ENCODE data around the gene PTPRM. TPM values are rescaled to one million over a fixed set of nuclear protein-coding genes. Genes with fewer than 3 reads are reported as not detected.

PTPRM gene
- polyA plus RNA-seq, 3 donors, result 89.6 to 94.8 (median 92.6) TPM

DNA sequence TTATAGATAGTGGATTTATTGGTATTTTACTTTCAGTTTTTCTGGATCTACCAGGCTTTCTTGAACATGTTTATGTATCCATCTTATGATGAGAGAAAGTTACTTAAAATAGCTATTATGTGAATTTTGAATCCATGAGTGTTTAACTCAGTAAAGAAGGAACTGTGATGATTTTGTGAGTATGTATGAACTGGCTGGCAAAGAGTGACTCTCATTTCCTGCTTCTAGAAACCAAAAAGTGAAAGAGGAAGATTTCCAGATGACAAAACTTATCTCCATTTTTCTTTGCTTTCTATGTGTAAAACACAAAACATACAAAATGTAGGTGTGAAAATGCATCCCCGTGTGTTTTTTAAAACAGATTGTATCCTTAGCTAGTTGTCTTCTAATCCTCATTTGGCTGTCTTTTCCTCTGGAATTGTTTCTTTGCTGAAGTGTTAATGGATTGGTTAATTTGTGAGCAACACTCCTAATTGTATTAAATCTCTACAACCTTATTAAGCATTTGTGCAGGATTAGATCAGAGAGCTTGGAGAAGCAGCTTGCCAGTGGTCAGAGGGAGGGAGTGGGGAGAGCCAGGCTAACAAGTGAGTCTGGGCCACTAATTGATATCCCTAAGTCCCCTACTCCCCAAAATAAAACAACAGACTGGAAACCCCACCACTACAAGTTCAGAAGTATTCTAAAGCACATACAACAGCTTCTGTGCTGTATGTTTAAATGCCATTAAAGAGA, 23.9 kb downstream of the PTPRM start:
- no peak for DNase-seq (ENCODE audit: extremely low read depth in 1 of 11, low read depth in 9 of 11, low spot score in 4 of 11)

DNA sequence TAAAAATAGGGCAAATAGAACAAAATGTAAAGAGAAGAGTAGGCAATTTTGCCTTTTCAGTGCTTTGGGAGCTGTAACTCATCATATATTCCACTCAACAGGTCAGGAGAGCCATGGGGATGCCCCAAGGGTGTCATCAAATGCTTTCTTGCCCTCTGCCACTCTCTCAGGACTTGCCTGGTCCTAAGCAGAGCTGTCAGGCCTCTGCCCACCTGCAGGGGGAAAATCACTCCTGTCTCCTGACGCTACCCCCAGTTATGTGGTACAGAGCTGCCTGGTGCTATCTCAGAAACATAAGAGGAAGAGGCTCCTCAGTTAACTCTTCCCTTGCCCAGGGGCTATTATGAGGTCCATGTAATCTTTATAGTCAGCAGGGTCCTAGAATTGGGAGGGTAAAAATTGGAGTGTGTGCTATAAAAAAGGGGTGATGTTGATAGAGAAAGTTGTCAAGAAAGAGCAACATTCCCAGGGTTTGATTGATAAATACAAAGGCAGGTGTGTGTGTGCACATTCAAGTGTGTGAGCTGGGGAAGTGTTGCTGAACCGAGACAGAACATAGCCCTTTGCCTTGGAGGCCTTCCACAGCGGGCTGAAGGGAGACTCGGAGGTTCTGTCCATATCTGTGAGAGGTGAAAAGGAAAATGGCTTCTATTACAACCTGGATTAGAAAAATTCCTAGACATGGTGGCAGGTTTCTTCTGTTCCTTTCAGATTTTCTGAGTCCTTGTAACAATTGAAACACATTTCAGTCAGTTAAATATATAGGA, 25.4 kb downstream of the PTPRM start:
- DNase-seq (ENCODE audit: extremely low read depth in 1 of 11, low read depth in 9 of 11, low spot score in 4 of 11), result no peak

DNA sequence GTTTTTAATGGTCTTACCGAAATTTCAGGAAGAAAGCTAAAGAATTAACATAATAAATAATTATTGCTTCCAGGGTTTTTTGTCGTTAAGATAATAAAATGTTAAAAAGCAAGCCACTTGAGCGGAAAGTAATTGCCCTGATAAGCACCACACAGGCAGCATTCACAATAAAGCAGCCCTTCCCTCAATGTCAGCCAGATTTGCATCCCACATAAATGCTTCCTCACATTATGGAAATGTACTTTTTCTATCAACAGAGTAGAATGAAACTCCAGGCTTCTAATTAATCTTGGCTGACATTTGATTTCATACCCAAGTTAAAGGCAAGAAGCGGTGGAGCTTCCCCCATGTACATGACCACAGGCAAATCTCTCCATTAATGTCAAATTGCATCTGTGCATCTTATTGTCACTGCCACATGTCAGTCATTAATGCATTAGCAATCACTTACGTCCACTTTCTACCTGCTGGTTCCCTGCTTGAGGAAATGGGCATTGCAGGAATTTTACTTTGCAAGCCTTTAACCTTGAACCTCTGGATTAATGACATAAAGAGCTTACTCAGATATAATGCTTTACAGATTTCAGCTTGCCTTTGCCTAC, 26.2 kb downstream of the PTPRM start:
- no peak for DNase-seq (ENCODE audit: extremely low read depth in 1 of 11, low read depth in 9 of 11, low spot score in 4 of 11)

DNA sequence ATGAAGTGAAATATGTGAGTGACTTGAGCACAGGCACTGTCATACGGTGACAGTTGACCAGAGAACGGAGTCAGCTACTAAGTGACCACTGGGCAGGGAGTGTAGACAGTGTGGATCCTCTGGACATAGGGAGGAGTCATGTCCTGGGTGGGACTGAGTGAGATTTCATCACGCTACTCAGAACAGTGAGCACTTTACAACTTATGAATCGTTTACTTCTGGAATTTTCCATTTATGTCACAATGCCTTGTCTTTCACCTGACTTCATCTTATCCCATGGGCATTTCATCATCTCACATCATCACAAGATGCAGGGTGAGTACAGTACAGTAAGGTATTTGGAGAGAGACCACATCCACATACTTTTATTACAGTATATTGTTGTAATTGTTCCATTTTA, 29.0 kb downstream of the PTPRM start:
- DNase-seq (ENCODE audit: extremely low read depth in 1 of 11, low read depth in 9 of 11, low spot score in 4 of 11), result no peak

DNA sequence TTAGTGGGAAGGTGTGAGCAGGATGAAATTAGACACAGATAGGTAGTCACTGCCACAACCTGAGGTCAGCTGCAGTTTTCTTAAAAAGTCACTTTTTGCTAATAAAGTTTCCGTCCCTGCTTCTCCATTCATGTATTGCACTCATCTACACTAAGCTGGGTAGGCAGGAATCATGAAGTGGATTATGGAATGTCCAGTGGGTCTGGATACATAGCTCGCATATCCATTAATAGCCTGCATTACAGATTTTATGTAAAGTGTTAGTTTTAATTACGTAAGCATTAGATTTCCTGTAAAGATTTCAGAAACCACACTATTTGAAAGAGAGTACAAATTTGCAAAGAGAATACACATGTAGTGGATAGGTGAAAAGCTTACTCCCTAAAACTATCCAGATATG, 30.4 kb downstream of the PTPRM start:
- DNase-seq (ENCODE audit: extremely low read depth in 1 of 11, low read depth in 9 of 11, low spot score in 4 of 11), result no peak

DNA sequence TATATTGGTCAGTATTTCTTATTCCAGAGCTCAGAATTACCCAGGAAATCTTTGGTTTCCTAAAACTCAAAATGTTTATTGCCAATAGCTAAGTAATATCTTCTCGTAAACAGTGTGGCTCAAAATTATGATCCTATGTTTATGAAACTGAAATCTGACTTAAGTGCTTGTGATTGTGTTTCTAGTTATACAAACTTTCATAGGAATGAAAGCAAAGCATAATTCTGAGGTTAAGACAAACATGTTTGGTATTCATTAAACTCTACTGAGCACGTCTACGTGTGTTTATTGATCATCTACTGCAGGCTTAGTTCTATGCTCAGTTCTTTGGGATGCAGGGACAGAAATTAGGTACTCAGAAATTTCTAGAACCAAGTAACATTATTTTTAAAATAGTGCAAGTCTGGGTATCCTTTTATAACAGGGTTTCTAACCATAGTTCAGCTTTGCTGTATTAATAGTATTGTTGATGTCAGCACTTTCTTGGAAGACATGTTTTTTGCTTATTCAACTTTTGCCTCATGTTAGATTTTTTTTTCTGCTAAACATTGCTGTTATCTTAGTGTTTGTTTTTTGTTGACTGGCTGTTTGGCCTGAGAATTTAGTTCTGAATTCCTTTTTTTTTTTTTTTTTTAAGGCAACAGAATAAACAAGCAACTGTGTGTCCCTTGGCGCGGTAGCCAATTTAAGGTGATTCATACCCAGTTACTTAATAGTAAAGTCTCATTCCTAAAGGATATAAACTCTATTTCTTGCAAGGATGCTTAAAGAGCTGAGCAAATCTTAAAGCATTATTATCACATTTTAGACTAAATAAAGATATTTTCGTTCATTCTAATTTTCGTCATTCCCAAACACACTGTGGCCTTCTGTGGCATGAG, 31.3 kb downstream of the PTPRM start:
- DNase-seq (ENCODE audit: extremely low read depth in 1 of 11, low read depth in 9 of 11, low spot score in 4 of 11), result no peak

DNA sequence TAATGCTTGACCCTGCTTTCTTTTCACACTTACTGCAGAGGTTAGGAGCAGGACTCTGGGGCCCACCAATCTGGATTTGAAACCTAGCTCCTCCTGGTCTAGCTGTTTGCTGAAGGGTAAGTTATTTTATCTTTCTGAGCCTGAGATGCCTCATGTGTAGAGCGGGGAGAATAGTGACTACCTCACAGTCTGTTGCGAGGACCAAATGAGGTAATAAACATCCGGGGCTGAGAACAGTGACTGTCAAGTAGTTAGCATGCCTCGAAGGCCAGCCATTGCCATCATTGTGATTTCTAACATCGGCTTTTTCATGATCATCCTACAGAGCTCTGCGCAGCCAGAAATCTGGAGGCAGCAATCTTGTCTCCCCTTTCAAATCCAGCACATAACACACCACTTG, 32.9 kb downstream of the PTPRM start:
- DNase-seq (ENCODE audit: extremely low read depth in 1 of 11, low read depth in 9 of 11, low spot score in 4 of 11), result no peak

DNA sequence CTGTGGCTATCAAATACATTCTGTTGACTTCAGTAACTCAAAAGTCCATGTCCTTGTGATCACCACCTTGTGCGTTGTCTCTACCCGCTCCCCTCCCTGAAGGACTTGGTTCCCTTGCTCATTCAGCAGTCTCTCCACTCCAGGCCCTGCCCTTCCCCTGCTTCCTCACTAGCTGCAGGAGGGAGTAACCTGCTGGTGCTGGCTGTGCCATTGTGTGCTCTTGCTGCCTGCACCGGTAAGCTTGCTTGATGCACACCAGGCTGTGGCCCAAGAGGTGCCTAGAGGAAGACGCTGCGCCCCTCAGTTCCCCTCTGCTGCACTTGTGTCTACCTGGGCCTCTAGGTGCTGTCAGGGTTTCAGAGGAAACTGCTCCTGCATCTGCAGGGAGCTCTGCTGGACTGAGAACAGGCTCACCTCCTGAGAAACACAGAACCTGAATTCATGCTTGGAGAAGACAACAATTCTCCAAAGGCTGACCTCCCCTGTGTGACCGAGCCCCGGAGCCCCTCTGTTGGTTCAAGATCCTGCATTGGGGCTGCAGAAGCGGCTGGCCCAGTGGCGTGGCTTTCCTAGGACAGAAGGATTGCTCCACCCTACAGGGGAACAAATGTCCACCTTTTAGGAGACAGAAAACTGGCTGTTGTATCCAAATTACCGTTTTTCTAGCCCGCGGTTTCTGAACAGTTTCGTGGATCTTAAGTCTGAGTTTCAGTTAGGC, 33.6 kb downstream of the PTPRM start:
- no peak for DNase-seq (ENCODE audit: extremely low read depth in 1 of 11, low read depth in 9 of 11, low spot score in 4 of 11)

DNA sequence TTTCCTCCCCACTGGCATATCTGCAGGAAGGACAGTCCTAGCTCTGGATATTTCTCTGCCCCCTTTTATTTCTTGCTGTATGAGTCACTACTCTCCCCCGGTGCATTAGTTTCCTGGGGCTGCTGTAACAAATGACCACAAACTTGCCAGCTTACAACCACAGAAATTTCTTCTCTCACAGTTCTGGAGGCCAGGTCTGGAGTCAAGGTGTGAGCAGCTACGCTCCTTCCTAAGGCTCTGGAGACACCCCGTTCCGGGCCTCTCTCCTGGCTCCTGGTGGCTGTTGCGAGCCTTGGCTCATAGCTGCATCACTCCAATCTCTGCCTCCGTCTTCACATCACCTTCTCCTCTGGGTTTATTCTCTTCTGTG, 34.1 kb downstream of the PTPRM start:
- no peak for DNase-seq (ENCODE audit: extremely low read depth in 1 of 11, low read depth in 9 of 11, low spot score in 4 of 11)

DNA sequence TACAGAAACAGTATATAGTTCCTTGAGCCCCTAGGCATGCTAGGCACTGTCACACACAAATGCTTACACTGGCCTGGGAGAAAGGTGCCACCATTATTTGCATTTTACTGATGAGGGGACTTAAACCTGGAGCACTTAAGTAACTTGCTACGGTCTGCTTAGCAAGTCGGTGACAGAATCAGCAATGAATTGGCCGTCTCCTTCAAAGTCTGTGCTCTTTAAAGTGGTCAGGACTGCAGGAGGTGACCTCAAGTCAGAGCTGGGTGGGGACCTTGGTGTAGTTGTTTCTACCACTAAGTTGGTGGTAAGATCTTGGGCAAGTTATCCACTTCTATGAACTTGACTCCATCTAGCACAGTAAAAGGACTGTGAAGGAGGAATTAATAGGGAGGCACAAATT, 34.8 kb downstream of the PTPRM start:
- no peak for DNase-seq (ENCODE audit: extremely low read depth in 1 of 11, low read depth in 9 of 11, low spot score in 4 of 11)

DNA sequence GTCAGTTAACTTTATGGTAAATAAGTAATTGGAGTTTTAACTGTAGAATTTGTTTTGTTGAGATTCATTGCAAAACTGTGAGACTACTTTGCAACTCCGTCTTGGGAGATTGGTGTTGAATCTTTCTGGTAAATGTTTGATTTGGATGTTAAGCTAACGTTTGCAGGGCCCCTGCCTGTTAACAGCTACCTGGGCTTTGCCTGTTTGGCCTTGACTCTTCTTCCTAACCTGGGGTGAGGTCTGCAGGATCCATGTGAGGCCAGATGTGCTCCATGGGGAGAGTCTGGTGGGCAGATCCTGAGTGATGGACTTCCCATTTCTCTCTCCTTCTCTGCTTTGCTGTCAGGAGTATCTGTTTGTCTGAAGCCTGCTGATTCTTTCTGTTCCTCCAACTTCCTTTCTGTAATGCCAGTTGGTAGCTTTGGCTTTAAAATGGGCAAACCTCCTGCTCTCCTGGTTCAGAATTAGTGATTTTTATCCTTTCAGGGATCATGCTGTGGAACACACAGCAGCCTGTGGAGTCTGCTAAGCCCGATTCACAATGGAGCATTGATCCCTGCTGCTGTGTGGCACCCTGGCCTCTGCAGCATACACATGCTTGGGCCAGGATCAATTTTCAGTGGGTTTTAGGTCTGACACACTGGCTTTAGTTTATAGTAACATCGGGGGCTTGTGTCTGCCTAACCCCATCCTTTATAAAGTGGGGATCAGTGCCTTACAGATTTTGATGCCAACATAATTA, 36.3 kb downstream of the PTPRM start:
- DNase-seq (ENCODE audit: extremely low read depth in 1 of 11, low read depth in 9 of 11, low spot score in 4 of 11), result no peak

DNA sequence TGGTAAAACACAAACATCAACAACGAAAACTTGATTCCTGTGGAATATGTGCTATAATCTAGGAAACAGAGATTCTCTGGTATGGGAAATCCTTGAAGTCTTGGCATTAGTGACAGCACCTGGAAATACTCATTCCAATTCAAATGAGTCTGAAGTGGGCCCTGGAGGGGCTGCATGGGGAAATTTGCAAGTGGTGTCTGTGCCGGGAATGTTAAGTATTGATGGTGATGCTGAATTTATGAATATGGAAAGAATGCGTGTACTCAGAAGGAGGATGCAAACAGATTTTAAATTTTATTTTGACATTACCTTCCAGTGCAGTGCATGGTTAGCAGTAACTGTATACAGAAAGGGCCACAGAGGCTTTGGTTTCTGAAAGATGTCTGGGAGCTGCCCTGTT, 37.2 kb downstream of the PTPRM start:
- DNase-seq (ENCODE audit: extremely low read depth in 1 of 11, low read depth in 9 of 11, low spot score in 4 of 11), result no peak

DNA sequence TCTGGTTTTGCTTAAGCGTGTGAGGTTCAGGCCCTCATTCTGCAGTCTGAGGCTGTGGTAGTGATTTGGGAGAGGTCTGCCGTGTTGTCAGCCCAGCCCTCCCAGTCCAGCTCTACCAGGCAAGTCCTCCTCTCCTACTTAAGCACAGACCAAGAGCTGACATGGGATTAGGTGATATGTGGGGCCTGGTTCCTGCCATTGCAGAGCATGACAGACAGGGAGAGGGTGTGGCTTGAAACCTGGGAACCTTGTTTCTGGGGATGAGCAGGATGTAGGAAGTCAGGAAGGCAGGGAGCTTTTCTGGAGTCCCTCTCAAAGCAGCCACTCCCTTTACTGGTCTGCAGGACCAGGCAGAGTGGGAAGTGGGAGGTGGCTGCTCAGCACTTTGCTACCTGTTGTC, 38.6 kb downstream of the PTPRM start:
- DNase-seq (ENCODE audit: extremely low read depth in 1 of 11, low read depth in 9 of 11, low spot score in 4 of 11), result no peak

DNA sequence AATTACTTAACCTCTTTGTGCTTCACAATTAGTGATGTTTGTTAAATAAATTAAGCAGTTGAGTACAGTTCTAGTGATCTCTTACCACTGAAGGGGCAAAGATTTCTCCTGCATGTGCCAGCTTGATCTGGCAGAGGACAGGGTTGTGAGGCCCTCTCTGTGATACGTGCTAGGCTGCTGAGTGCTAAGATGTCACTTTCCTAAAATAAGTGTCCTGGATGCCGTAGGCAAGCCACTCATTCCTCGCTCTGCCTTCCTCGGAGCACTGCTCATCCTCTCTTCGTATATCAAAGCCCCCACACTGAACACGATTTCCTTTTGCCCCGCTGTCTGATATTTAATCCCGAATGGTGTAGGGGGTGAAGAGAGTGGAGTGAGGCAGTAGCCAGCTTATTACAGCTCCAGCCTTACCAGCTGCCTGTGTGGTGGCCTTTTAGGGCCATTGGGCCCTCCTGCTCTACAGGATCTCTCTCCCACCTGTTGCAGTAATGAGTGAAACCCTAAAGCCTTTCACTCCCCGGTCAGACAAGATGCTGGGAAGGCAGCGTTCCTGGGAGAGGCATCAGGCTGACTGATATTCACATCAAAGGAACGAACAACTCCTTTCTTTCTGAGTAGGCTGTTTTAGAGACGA, 40.5 kb downstream of the PTPRM start:
- no peak for DNase-seq (ENCODE audit: extremely low read depth in 1 of 11, low read depth in 9 of 11, low spot score in 4 of 11)

DNA sequence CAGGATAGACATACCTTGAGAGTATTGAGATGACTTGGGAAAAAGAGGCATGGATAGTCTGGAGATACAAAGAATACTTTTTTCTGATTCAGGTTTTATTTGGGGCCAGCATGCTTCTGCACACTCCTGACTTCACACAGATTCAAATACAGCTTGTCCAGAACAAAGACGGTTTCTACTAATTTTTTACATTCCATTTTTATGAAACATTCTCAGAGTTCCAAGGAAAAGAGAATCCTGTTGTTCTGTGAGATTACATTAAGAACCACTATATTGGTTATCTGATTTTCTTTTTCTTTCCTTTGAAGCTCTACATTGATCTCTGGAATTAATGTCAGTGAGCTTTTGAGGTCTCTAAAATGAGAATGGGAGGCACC, 41.0 kb downstream of the PTPRM start:
- no peak for DNase-seq (ENCODE audit: extremely low read depth in 1 of 11, low read depth in 9 of 11, low spot score in 4 of 11)

DNA sequence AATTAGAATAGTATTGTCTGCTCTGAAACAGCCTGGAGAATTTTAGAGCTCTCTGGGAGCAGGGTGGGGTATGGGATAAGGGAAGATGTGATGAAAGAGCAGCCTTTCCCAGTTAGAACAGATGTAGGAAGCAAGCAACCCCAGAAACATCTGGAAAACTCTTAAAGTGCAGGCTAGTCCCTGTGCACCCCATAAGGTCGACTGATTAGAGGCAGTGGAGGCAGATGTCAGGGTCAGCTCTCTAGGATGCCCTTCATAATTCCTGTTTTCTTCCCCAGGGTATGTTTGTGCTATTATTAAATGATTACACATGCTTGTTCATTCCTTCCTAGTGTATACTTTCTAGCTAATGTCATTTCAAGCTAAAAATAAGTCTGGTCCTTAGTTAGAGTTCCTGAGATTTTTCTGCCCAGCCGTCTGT, 41.7 kb downstream of the PTPRM start:
- DNase-seq (ENCODE audit: extremely low read depth in 1 of 11, low read depth in 9 of 11, low spot score in 4 of 11), result no peak

DNA sequence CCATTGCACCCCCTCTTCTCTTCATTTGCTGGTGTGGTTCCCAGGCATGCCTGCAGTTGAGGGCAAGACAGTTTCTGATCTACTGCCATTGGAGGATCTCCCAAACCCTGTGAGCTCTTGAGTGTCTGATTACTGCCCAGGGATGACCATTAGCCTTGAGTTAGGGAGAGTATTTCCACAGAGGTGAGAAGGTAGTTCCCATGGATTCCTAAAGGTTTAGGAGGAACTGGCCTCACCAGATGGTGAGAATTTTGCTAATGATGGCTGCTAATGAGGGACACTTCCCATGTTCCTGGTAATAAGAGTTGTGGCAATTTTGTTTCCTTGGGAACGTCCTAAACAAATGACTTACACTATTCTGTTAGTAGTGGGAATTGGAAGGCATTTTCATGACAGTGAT, 42.5 kb downstream of the PTPRM start:
- no peak for DNase-seq (ENCODE audit: extremely low read depth in 1 of 11, low read depth in 9 of 11, low spot score in 4 of 11)

DNA sequence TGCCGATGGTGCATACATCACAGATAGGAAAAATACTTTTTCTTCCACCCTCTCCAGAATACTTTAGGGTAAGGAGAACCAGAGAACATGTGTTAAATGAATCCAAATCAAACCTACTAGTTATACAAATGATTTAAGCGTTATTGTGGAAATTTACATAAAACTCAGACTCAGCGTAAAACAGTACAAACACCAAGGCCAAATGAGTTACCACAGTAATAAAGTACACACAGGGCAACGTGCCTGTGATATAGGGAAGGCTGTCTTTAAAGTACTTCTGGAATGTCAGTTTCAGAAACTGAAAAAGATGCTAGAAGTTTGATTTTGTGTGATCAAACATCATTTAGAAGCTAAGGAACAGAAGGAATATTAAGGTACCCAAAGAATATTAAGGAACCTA, 46.9 kb downstream of the PTPRM start:
- DNase-seq (ENCODE audit: extremely low read depth in 1 of 11, low read depth in 9 of 11, low spot score in 4 of 11), result no peak

Data from renal cortex interstitium (tissue), 11 donors.